Ovary (tissue), 9 donors: Measurements from ENCODE around the gene TCL1A. TPM values are rescaled to one million over a fixed set of nuclear protein-coding genes. Genes with fewer than 3 reads are reported as not detected.

ENCODE experiments used
- DNase-seq, 5 donors: peaks; one replicate each; pipeline ENCODE4 v3.0.0-alpha.2; 2019 to 2020
- H3K27ac ChIP-seq, 2 donors: fragments of 200-600 bp; one replicate each; pipeline versions ENCODE4 v1.5.1 to v1.8.0; 2019 to 2022
- H3K27me3 ChIP-seq: fragments of 200-600 bp; one replicate; pipeline ENCODE4 v1.8.0; 2022
- H3K36me3 ChIP-seq: fragments of 200-600 bp; sonication (generic); one replicate; pipeline ENCODE4 v1.5.1; 2019
- H3K4me1 ChIP-seq: one replicate; pipeline ENCODE4 v1.8.1; 2013; ENCODE audit warnings: mild to moderate bottlenecking, moderate library complexity; ENCODE audit not compliant: insufficient read depth
- H3K4me3 ChIP-seq: fragments of 200-600 bp; sonication (generic); one replicate; pipeline ENCODE4 v1.5.1; 2017
- H3K9me3 ChIP-seq, 2 donors: fragments of 200-600 bp in 1 of 2; sonication (generic) in 1 of 2; one replicate each; pipeline versions ENCODE4 v1.5.1 to v1.8.1; 2013 to 2019; ENCODE audit warnings: mild to moderate bottlenecking in 1 of 2, moderate library complexity in 1 of 2
- CTCF ChIP-seq, 3 donors: fragments of 450-650 bp in 2 of 3; fragments of 200-600 bp in 1 of 3; IDR thresholded peaks; one replicate each; pipeline versions ENCODE4 v1.5.1 to v1.8.0; 2016 to 2022; ENCODE audit warnings: antibody characterized with exemption in 3 of 3, mild to moderate bottlenecking in 1 of 3
- EP300 ChIP-seq: sonication (generic); formaldehyde crosslinking; IDR thresholded peaks from one replicate; pipeline ENCODE4 v1.6.1; 2017; ENCODE audit warnings: antibody characterized with exemption
- POLR2A ChIP-seq: fragments of 450-650 bp; IDR thresholded peaks from one replicate; pipeline ENCODE4 v1.6.1; 2017; ENCODE audit warnings: antibody characterized with exemption, mild to moderate bottlenecking, moderate library complexity
- WGBS, 3 donors: extraction: QIAGEN DNeasy Blood & Tissue Kit in 1 of 3; methylation state at CpG; one replicate each; pipeline versions ENCODE4 v1.1.5 to v1.1.7; 2013 to 2017; 5-methylcytosine and 5-hydroxymethylcytosine counted together
- intact Hi-C, 4 donors: fragments of 100-400 bp; cut with DNase I; formaldehyde crosslinking; loops; one replicate each; pipeline versions ENCODE4 v1.11.0 to v1.15.1; 2022 to 2023
- polyA plus RNA-seq, 2 donors: library from polyadenylated mRNA; stranded (reverse); fragments of 200-250 nt in 1 of 2; fragments of 350-450 nt in 1 of 2; fragmentation: Illumina TruSeq in 1 of 2; extraction: RNeasy Lipid Tissue Mini Kit (QIAGEN cat#74804) in 1 of 2; gene quantifications; one replicate each; pipeline ENCODE4 v1.2.3, GENCODE V29; 2013 to 2014
- total RNA-seq, 7 donors: library from RNA; depleted of rRNA in 2 of 7; stranded (reverse); fragments of >200 nt in 2 of 7; fragmentation: NEBNext Ultra II Directional in 3 of 7; extraction: Animal tissue kit (Norgen Biotek cat#: 25700) in 3 of 7; gene quantifications; one replicate each; pipeline versions ENCODE4 v1.1.0 to v1.2.4, GENCODE V29; 2016 to 2023
- donor health status: DM: no; HTN: no; CAD: no; lungs with moderate emphysema.
- donor health status: DM: no; HTN: no; CAD: no.
- donor health status: Bipolar disorder and iron deficiency.
- donor health status: DM: yes; HTN: yes; CAD: no.
- donor health status: DM: no; HTN: no; CAD: no.
- donor health status: DM: yes; HTN: yes; CAD: no.

Gene TCL1A
- total and polyA plus RNA-seq, 9 donors: 0.13 to 0.70 TPM; not detected in 7

- H3K4me1 ChIP-seq: no peaks in the 10 kb centered on the region
- intact Hi-C loops: no loop called here
- 65 to 75% (median 71%) methylated on average over 4 of the region's 4 CpGs for WGBS, 3 donors
- no peak overlapping the region for H3K27ac ChIP-seq
- TF ChIP-seq POLR2A: no peak
- TF ChIP-seq CTCF (IDR thresholded peaks at IDR 0.05): no peak
- no peak for DNase-seq
- H3K27me3 ChIP-seq: no peaks in the 10 kb centered on the region
- H3K36me3 ChIP-seq: no peaks in the 10 kb centered on the region
- H3K9me3 ChIP-seq: no peaks in the 10 kb centered on the region
- H3K4me3 ChIP-seq: no peak overlapping the region
Measured at GRCh38 chr14:95679148-95679815, 34.6 kb downstream of the TCL1A start.

GRCh38 chr14:95677179-95677835 lies 36.6 kb downstream of the TCL1A start:
- H3K9me3 ChIP-seq: no peaks in the 10 kb centered on the region
- 36 to 41% (median 40%) methylated on average over 4 of the region's 4 CpGs for WGBS, 3 donors
- no peak for DNase-seq
- intact Hi-C loops: no loop called here
- H3K27ac ChIP-seq: no peak overlapping the region
- no peak overlapping the region for H3K4me3 ChIP-seq
- H3K36me3 ChIP-seq: no peaks in the 10 kb centered on the region
- H3K27me3 ChIP-seq: no peaks in the 10 kb centered on the region
- H3K4me1 ChIP-seq: no peaks in the 10 kb centered on the region
- TF ChIP-seq POLR2A (no peak), EP300 (no peak), CTCF (IDR thresholded peaks at IDR 0.05) (no peak)

GRCh38 chr14:95675486-95675885 lies 38.4 kb downstream of the TCL1A start:
- no peak for DNase-seq
- H3K36me3 ChIP-seq: no peaks in the 10 kb centered on the region
- H3K4me3 ChIP-seq: no peak overlapping the region
- 77 to 84% (median 78%) methylated on average over 4 of the region's 4 CpGs for WGBS, 3 donors
- H3K9me3 ChIP-seq: no peaks in the 10 kb centered on the region
- no peak overlapping the region for H3K27ac ChIP-seq
- intact Hi-C loops: no loop called here
- H3K4me1 ChIP-seq: no peaks in the 10 kb centered on the region
- TF ChIP-seq CTCF (IDR thresholded peaks at IDR 0.05) (no peak), EP300 (no peak), POLR2A (no peak)
- H3K27me3 ChIP-seq: no peaks in the 10 kb centered on the region

- no peaks in the 10 kb centered on the region for H3K27me3 ChIP-seq
- no peak for DNase-seq
- no peaks in the 10 kb centered on the region for H3K36me3 ChIP-seq
- no peak overlapping the region for H3K4me3 ChIP-seq
- TF ChIP-seq EP300: no peak
- no peak for TF ChIP-seq CTCF (IDR thresholded peaks at IDR 0.05)
- TF ChIP-seq POLR2A: no peak
- H3K9me3 ChIP-seq: no peaks in the 10 kb centered on the region
- no peaks in the 10 kb centered on the region for H3K4me1 ChIP-seq
- intact Hi-C loops: no loop called here
- no peak overlapping the region for H3K27ac ChIP-seq
- 91 to 95% (median 95%) methylated on average over 4 of the region's 4 CpGs for WGBS, 3 donors
Measured at GRCh38 chr14:95674613-95675012, 39.3 kb downstream of the TCL1A start.
